CD14-positive monocyte (primary cell): ENCODE measurements around the gene EIF3K. TPM values are rescaled to one million over a fixed set of nuclear protein-coding genes. Genes with fewer than 3 reads are reported as not detected.

Experiments
- DNase-seq, 3 donors: peaks; one replicate each; pipeline ENCODE4 v3.0.0-alpha.2; 2011 to 2022
- H2AFZ ChIP-seq: 2 replicates; pipeline ENCODE4 v1.6.0; 2012; ENCODE audit warnings: mild to moderate bottlenecking, low read depth, low read length, inconsistent platforms; ENCODE audit not compliant: insufficient read depth, poor library complexity, severe bottlenecking
- H3K27ac ChIP-seq, 2 donors: 1 replicate in 1 of 2; 2 replicates in 1 of 2; pipeline ENCODE4 v1.5.1; 2012 to 2013; ENCODE audit warnings: low read length in 2 of 2, control low read depth in 1 of 2, inconsistent platforms in 1 of 2, low read depth in 1 of 2, mild to moderate bottlenecking in 1 of 2
- H3K27me3 ChIP-seq, 2 donors: one replicate each; pipeline versions ENCODE4 v1.6.0 to v1.6.1; 2011 to 2013; ENCODE audit warnings: low read length in 2 of 2; ENCODE audit not compliant: control insufficient read depth in 2 of 2, insufficient read depth in 2 of 2
- H3K36me3 ChIP-seq, 2 donors: replicated peaks in 1 of 2; 1 replicate in 1 of 2; 2 replicates in 1 of 2; pipeline versions ENCODE4 v1.5.1 to v1.6.1; 2012 to 2013; ENCODE audit warnings: low read length in 2 of 2, control low read depth in 1 of 2, inconsistent platforms in 1 of 2, mild to moderate bottlenecking in 1 of 2; ENCODE audit not compliant: insufficient read depth in 2 of 2, control insufficient read depth in 1 of 2
- H3K4me1 ChIP-seq, 2 donors: 1 replicate in 1 of 2; 2 replicates in 1 of 2; pipeline versions ENCODE4 v1.5.1 to v1.6.1; 2012 to 2013; ENCODE audit warnings: low read length in 2 of 2, control low read depth in 1 of 2, inconsistent platforms in 1 of 2, mild to moderate bottlenecking in 1 of 2, moderate library complexity in 1 of 2; ENCODE audit not compliant: insufficient read depth in 2 of 2, control insufficient read depth in 1 of 2
- H3K4me2 ChIP-seq: replicated peaks from 2 replicates; pipeline ENCODE3; 2012; ENCODE audit warnings: low read length, moderate library complexity, mild to moderate bottlenecking; ENCODE audit not compliant: poor library complexity, severe bottlenecking; ENCODE audit errors: extremely low read depth
- H3K4me3 ChIP-seq, 3 experiments: fragments of 200-600 bp in 1 of 3; sonication (generic) in 1 of 3; replicated peaks in 1 of 3; 1 replicate in 2 of 3; 2 replicates in 1 of 3; pipeline ENCODE4 v1.5.1; 2011 to 2013; ENCODE audit warnings: low read length in 3 of 3, mild to moderate bottlenecking in 3 of 3, control low read depth in 2 of 3, low read depth in 2 of 3, inconsistent platforms in 1 of 3, moderate library complexity in 1 of 3
- H3K79me2 ChIP-seq: 2 replicates; pipeline ENCODE4 v1.6.0; 2012; ENCODE audit warnings: mild to moderate bottlenecking, control low read depth, inconsistent platforms, low read length, moderate library complexity; ENCODE audit not compliant: insufficient read depth
- H3K9ac ChIP-seq: 2 replicates; pipeline ENCODE4 v1.6.0; 2017; ENCODE audit warnings: low read length, mild to moderate bottlenecking; ENCODE audit not compliant: insufficient read depth, poor library complexity, severe bottlenecking
- H3K9me3 ChIP-seq, 2 donors: replicated peaks in 1 of 2; 1 replicate in 1 of 2; 2 replicates in 1 of 2; pipeline versions ENCODE4 v1.5.1 to v1.6.1; 2012 to 2013; ENCODE audit warnings: low read length in 2 of 2, control low read depth in 1 of 2; ENCODE audit not compliant: control insufficient read depth in 1 of 2, insufficient read depth in 1 of 2
- H4K20me1 ChIP-seq: 2 replicates; pipeline ENCODE4 v1.6.0; 2012; ENCODE audit warnings: mild to moderate bottlenecking, low read length, control low read depth, moderate library complexity; ENCODE audit not compliant: insufficient read depth
- H3K27ac Mint-ChIP-seq, 7 donors: one replicate each; pipeline ENCODE4 v1.8.0; 2020; ENCODE audit warnings: mild to moderate bottlenecking in 7 of 7, mixed read lengths in 7 of 7, moderate library complexity in 6 of 7, inconsistent platforms in 2 of 7
- H3K27me3 Mint-ChIP-seq, 3 donors: one replicate each; pipeline ENCODE4 v1.8.0; 2021 to 2022; ENCODE audit warnings: low read depth in 3 of 3, mild to moderate bottlenecking in 3 of 3, mixed read lengths in 3 of 3, moderate library complexity in 3 of 3, inconsistent platforms in 1 of 3
- H3K36me3 Mint-ChIP-seq, 2 donors: one replicate each; pipeline ENCODE4 v1.8.0; 2020; ENCODE audit warnings: mixed read lengths in 2 of 2, inconsistent platforms in 1 of 2, mild to moderate bottlenecking in 1 of 2
- H3K4me1 Mint-ChIP-seq: one replicate; pipeline ENCODE4 v1.8.0; 2020; ENCODE audit warnings: mild to moderate bottlenecking, mixed read lengths
- H3K4me3 Mint-ChIP-seq, 2 donors: one replicate each; pipeline ENCODE4 v1.8.0; 2020; ENCODE audit warnings: mild to moderate bottlenecking in 2 of 2, mixed read lengths in 2 of 2, moderate library complexity in 1 of 2
- H3K9me3 Mint-ChIP-seq, 7 donors: one replicate each; pipeline ENCODE4 v1.8.0; 2020 to 2022; ENCODE audit warnings: mixed read lengths in 7 of 7, mild to moderate bottlenecking in 6 of 7, moderate library complexity in 6 of 7, inconsistent platforms in 2 of 7
- WGBS: methylation state at CpG from one replicate; pipeline ENCODE4 v1.1.5; 2013; ENCODE audit warnings: missing lambda C conversion rate; ENCODE audit not compliant: insufficient coverage; 5-methylcytosine and 5-hydroxymethylcytosine counted together
- intact Hi-C, 2 donors: fragments of 100-400 bp; cut with micrococcal nuclease; formaldehyde crosslinking; loops; one replicate each; pipeline versions ENCODE4 v1.15.0 to v1.15.1; 2023
- polyA plus RNA-seq, 3 donors: library from polyadenylated mRNA; depleted of rRNA in 1 of 3; unstranded in 2 of 3; stranded (reverse) in 1 of 3; fragments of 300-500 nt in 2 of 3; fragments of >200 nt in 1 of 3; fragmentation: Illumina TruSeq in 2 of 3; gene quantifications; 1 replicate in 2 of 3; 2 replicates in 1 of 3; pipeline ENCODE4 v1.2.3, GENCODE V29; 2012 to 2021
- TF ChIP-seq, protein P1 (sequence below): fragments of 200-600 bp; IDR thresholded peaks from one replicate; pipeline ENCODE4 v1.8.0; 2022; ENCODE audit warnings: antibody characterized with exemption, mild to moderate bottlenecking

EIF3K gene
- polyA plus RNA-seq, 3 donors, result 326 to 1,088 (median 381) TPM

DNA sequence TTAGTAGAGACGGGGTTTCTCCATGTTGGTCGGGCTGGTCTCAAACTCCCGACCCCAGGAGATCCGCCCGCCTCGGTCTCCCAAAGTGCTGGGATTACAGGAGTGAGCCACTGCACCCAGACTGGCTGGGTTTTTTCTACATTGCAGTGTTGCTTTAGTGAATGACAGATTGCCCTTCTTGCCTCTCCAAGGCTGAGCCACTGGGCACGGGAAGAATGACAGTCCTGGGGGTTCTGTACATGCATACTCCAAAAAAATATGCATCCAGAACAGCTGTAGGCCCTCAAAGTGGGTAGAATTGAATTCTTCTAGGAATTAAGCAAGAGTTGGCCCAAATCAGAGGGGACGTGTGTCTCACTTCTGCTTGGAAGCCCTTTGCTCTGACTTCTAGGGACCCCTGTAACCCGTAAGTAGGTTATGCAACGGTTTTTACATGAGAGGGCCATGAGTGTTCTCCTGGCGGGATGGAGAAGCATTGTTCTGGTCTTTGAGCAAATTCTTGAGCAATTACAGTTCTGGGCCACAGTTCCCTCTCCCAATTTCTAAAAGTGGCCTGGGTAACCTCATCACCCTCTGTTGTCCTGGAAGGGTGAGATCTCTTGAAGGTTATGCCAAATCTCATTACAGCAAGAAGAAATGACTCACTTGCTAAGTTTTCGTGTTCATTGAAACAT is 32.1 kb downstream of the EIF3K start:
- DNase-seq, result peak; percentile 56 to 82 (median 76)
- peak overlapping the region; percentile 59 to 99 for H3K4me3 Mint-ChIP-seq
- Histone ChIP-seq H3K9me3 (no peaks in the 10 kb centered on the region), H3K27me3 (no peaks in the 10 kb centered on the region), H3K27ac (peak overlapping the region; percentile 96), H3K36me3 (peaks cover 5 to 10% of the 10 kb centered on the region in 2 donors), H3K9ac (peak overlapping the region; percentile 57), H4K20me1 (peaks cover 61% of the 10 kb centered on the region), H3K4me3 (peak overlapping the region in 1 of 3 experiments; percentile 98), H3K79me2 (peaks cover 87% of the 10 kb centered on the region), H2AFZ (no peak overlapping the region), H3K4me1 (peaks cover 67 to 73% of the 10 kb centered on the region in 2 donors), H3K4me2 (peak overlapping the region; percentile 85)
- WGBS, result 80% methylated on average over 7 of the region's 12 CpGs
- H3K4me1 Mint-ChIP-seq, result peaks cover 69% of the 10 kb centered on the region
- intact Hi-C loops, result no loop called here
- TF ChIP-seq, protein P1, sequence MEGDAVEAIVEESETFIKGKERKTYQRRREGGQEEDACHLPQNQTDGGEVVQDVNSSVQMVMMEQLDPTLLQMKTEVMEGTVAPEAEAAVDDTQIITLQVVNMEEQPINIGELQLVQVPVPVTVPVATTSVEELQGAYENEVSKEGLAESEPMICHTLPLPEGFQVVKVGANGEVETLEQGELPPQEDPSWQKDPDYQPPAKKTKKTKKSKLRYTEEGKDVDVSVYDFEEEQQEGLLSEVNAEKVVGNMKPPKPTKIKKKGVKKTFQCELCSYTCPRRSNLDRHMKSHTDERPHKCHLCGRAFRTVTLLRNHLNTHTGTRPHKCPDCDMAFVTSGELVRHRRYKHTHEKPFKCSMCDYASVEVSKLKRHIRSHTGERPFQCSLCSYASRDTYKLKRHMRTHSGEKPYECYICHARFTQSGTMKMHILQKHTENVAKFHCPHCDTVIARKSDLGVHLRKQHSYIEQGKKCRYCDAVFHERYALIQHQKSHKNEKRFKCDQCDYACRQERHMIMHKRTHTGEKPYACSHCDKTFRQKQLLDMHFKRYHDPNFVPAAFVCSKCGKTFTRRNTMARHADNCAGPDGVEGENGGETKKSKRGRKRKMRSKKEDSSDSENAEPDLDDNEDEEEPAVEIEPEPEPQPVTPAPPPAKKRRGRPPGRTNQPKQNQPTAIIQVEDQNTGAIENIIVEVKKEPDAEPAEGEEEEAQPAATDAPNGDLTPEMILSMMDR, result no peak
- peaks cover 12 to 14% of the 10 kb centered on the region in 2 donors for H3K36me3 Mint-ChIP-seq
- peak overlapping the region; percentile 92 to 98 (median 96) for H3K27ac Mint-ChIP-seq
- peaks cover 0 to 2% (median 0%) of the 10 kb centered on the region in 7 donors for H3K9me3 Mint-ChIP-seq
- H3K27me3 Mint-ChIP-seq, result no peaks in the 10 kb centered on the region

DNA sequence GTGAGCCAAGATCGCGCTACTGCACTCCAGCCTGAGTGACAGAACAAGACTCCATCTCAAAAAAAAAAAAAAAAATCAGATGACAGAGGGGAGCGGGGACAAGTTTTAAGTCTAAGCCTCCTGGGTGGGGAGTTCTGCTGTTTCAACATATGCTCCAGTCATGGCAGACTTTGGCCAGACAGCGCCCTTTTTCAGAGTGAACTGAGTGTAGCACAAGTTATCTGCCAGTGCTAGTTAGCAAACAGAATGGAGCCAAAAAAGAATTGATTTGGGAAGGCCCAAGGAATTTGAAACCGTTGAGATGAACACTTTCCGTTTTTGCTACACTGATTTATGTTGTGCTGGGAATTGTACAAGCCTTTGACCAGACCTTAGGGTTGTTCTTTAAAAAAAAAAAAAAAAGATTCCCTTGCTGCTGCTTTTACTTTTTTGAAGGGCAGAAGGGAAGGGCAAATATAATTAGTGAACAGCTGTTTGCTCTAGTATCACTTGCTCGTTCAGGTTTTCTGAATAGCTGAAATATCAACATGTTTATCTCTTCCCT is 34.1 kb downstream of the EIF3K start:
- TF ChIP-seq, protein P1, result no peak
- Mint-ChIP-seq H3K4me1 (peaks cover 87% of the 10 kb centered on the region), H3K4me3 (peak overlapping the region in 1 of 2 donors; percentile 66), H3K27ac (peak overlapping the region; percentile 92 to 98 (median 96)), H3K27me3 (no peaks in the 10 kb centered on the region), H3K36me3 (peaks cover 24 to 27% of the 10 kb centered on the region in 2 donors), H3K9me3 (peaks cover 0 to 2% (median 0%) of the 10 kb centered on the region in 7 donors)
- Histone ChIP-seq H3K9me3 (no peaks in the 10 kb centered on the region), H3K4me2 (peak overlapping the region; percentile 85), H3K27ac (peak overlapping the region; percentile 96), H2AFZ (no peak overlapping the region), H3K27me3 (no peaks in the 10 kb centered on the region), H4K20me1 (peaks cover 77% of the 10 kb centered on the region), H3K9ac (no peak overlapping the region), H3K4me3 (peak overlapping the region in 1 of 3 experiments; percentile 98), H3K36me3 (peaks cover 5 to 19% of the 10 kb centered on the region in 2 donors), H3K79me2 (peaks cover 100% of the 10 kb centered on the region), H3K4me1 (peaks cover 76 to 87% of the 10 kb centered on the region in 2 donors)
- WGBS, result 30% methylated on average over 2 of the region's 7 CpGs
- DNase-seq, result peak; percentile 67 to 87 (median 76)
- intact Hi-C loops, result loop anchor here in 1 of 2 donors (2.0 kb wide), 1 partner anchor 32 kb away; no protein-coding TSS in a partner anchor
